GM19328 (cell line): Measurements from ENCODE around the gene THOC3.
A peak's percentile ranks its signal among the peaks of the same experiment; 100 is the strongest.
"Not testable (repeated sequence)": the region's sequence is repeated elsewhere in the genome, so short reads cannot be mapped to it uniquely, and the experiment has no call there.

Source experiments
- ATAC-seq: cut with Tn5 transposase; IDR thresholded peaks from one replicate; pipeline ENCODE4 v1.9.1; 2021; ENCODE audit warnings: mild to moderate bottlenecking, moderate library complexity; ENCODE audit not compliant: unreplicated experiment

Gene THOC3, protein sequence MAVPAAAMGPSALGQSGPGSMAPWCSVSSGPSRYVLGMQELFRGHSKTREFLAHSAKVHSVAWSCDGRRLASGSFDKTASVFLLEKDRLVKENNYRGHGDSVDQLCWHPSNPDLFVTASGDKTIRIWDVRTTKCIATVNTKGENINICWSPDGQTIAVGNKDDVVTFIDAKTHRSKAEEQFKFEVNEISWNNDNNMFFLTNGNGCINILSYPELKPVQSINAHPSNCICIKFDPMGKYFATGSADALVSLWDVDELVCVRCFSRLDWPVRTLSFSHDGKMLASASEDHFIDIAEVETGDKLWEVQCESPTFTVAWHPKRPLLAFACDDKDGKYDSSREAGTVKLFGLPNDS

GRCh38 chr5:175967471-175968372, at the start of gene THOC3:
TSS of gene THOC3 (minus strand) at chr5:175968315. CDS start at chr5:175968208, 107 bp downstream.
- ATAC-seq: peak; percentile 99

GRCh38 chr5:176017324-176017723, 49.2 kb upstream of the THOC3 start:
- not testable (repeated sequence) for ATAC-seq

DNA sequence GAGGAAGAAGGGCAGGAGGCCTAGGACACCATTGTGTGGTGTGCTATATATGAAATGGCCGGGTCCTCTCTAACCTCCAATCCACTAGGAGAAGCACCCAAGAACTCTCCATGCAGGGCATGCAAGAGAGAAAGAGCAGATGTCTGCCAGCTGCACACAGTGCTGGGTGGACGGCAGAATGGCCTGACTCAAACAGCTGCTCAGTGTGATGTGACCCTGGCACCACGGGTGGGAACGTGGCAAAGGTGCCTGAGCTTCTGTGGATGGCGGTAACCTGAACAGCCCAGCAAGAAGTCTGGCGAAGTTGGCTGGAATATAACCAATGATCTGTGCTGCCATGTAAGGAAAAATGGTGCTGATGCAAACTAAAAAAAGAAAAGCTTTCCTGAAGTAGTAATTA, 46.2 kb upstream of the THOC3 start:
- not testable (repeated sequence) for ATAC-seq

GRCh38 chr5:176011088-176011487, 43.0 kb upstream of the THOC3 start:
- not testable (repeated sequence) for ATAC-seq

GRCh38 chr5:176010202-176010601, 42.1 kb upstream of the THOC3 start:
- ATAC-seq: not testable (repeated sequence)

DNA sequence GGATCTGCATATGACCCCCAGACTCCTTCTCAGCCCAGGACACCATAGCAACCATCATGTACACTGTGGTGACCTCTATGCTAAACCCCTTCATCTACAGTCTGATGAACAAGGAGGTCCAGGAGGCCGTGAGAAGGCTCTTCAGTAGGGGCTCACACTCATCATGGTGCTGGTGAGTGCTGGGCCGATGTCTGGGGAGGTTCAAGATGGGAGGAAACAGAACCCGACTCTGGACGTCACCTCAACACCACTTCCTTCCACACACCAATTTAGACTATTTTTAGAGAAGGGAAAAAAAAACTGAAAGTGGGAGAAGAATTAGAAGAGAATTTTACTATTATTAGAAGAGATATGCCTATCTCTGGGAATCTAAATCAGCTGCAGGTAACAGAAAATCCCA, 39.1 kb upstream of the THOC3 start:
- ATAC-seq: not testable (repeated sequence)

- ATAC-seq: not testable (repeated sequence)
Measured at GRCh38 chr5:176006819-176007218, 38.7 kb upstream of the THOC3 start.

- not testable (repeated sequence) for ATAC-seq
Measured at GRCh38 chr5:175997979-175998378, 29.9 kb upstream of the THOC3 start.

GRCh38 chr5:175997495-175997894, 29.4 kb upstream of the THOC3 start:
- not testable (repeated sequence) for ATAC-seq

DNA sequence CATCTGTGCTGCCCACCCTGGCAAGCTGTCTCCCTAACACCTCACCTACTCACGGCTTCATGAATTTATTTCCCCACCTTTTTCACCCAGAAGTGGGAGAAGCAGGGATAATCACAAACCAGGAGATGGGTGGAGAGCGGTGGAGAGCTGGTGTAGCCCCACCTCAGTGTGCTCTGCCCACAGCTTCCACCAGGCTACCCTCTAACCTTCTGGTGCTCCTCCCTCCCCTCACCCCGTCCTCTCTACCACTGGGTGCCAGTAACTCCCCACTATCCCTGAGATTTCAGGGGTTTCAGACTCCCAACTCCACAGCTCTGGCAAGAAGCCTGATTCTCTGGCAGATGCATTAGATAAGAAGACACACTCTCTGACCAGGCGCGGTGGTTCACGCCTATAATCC, 28.7 kb upstream of the THOC3 start:
- not testable (repeated sequence) for ATAC-seq

DNA sequence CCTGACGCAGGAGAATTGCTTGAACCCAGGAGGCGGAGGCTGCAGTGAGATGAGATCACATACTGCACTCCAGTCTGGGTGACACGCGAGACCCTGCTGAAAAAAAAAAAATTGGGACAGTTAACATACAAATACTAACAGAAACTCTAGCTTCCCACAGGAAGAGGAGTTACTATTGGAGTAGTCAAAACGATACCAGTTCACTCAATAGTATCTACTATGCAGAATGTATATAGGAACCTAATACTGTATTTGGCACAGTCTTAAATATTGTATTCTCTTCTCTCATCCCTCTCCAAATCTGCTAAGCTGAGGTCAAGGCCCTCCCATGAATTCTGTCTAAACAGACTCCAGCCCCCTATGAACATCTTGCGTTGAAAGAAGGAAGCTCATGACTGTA, 27.4 kb upstream of the THOC3 start:
- ATAC-seq: not testable (repeated sequence)

GRCh38 chr5:175979371-175979995, 11.4 kb upstream of the THOC3 start:
- ATAC-seq: not testable (repeated sequence)

DNA sequence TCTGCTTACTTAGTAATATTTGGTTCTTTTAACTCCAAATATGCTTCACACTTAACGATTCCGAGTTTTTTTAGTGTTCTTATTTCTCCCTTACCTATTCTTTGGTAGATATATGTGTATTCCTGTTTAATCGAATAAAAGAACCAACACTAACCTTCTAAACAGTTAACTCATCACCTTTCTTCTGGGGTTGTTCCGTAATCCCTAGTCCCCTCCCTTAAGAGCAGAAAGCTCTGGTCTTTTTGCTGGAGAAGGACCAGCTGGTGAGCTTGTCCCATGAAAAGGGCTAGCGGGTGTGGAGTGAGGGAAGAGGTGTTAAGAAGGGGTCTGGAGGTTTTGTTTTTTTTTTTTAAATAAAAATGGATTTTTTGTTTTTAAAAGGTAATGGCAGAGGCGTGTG, 266 bp upstream of the THOC3 start:
- peak; percentile 20 for ATAC-seq

DNA sequence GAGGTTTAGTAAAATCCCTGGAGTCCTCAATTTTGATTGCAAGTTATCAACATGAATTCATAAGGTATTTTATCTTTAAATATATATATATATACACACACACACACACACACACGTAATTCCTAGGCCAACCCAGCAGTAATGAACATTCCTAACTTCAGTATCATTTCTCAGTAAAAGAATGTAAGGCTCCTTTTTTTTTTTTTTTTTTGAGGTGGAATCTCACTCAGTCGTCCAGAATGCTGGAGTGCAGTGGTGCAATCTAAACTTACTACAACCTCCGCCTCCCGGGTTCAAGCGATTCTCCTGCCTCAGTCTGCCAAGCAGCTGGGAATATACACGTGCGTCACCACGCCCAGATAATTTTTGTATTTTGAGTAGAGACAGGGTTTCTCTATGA, 5.8 kb downstream of the THOC3 start:
- ATAC-seq: not testable (repeated sequence)

DNA sequence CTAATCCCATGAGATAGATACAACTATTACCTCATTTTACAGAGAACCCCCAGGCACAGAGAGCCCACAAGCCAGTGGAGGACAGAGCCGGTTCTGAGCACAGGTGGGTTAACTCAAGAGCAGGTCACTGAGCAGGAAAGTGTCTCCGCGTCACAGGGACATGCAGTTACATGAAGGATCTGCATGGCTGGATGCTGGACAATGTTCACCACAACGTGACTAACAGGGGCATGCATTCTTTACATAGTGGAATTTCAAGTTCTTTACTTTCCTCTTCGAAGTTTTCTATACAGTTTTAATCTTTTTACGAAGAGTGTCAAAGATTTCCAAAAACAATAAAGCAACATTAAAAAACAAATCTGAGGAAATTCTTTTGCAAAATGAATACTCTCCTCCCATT, 7.9 kb downstream of the THOC3 start:
- ATAC-seq: not testable (repeated sequence)

- ATAC-seq: not testable (repeated sequence)
Measured at GRCh38 chr5:175958515-175958914, 9.6 kb downstream of the THOC3 start.

DNA sequence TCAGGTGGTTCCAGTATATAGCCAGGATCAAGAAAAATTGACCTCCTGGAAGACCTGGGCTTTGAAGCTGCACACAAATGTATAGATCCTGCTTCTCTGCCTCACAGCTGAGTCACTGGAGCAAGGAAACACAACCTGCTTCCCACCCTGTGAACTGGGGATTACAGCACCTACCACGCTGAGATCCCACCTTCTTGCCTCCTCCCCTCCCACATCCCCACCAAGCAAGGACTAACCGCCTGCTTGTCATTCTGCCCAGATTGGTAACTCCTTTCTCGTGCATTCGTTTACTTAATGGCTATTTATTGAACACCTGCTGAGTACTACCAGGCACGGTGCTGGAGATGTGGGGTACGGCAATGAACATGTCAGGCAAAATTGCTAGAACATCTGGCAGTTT, 14.0 kb downstream of the THOC3 start:
- ATAC-seq: not testable (repeated sequence)

DNA sequence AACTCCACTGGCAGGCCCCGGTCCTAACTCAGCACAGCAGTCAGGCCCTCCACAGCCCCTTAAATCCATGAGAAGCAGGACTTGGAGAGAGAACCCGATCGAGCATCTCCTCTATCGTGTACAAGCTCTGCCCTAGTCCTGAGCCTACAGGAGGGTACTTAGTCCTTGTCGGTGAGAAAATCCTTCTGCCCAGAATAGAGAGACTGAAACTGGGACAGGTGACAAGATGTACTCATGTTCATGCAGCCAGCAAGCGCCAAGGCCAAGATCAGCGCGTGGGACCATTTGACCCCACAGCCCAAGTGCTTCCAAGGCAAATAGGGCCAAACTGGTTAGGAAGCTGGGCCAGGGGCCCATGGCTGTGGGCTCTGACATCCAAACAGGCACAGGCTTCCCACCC, 15.3 kb downstream of the THOC3 start:
- ATAC-seq: not testable (repeated sequence)

DNA sequence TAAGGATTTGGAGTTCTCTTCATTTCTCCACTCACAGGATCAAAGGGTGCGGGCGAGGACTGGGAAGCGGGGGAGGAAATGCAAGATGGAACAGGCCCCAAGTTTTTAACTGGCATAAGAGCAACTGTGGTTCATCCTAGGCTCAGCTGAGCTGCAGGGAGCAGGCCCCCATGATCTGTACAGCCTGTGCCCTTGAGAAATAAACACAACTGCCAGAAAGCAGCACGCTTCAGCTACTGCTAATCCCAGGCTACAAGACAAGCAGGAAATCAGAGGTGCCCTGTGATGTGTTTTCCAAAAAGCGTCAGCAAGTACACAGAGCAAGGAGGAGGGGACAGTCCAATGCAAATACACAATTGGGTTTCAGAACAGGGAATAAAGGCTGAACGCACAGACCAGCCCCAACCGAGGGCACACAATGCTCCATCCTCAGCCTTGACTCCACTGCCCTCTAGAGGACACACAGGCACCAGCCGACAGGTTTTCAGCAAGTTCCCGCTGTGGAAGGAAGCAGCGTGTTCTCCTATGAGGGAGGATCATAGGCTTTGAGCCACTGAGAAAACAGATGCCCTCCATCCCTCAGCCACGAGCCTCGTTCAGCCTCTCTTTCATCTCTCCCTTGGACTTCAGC, 16.7 kb downstream of the THOC3 start:
- not testable (repeated sequence) for ATAC-seq

GRCh38 chr5:175948329-175949108, 19.6 kb downstream of the THOC3 start:
- ATAC-seq: not testable (repeated sequence)
